HG02840 (cell line): ENCODE data around the gene SMIM13.

Experiments used
- ATAC-seq: cut with Tn5 transposase; IDR thresholded peaks from one replicate; pipeline ENCODE4 v1.9.1; 2021; ENCODE audit warnings: mild to moderate bottlenecking, moderate library complexity, moderate number of reproducible peaks; ENCODE audit not compliant: unreplicated experiment, low FRiP score

Gene SMIM13

GRCh38 chr6:11146117-11146826 is 52.6 kb downstream of the SMIM13 start:
- ATAC-seq = no peak

GRCh38 chr6:11149551-11149950 is 55.9 kb downstream of the SMIM13 start:
- ATAC-seq = no peak

- no peak for ATAC-seq
Observed at GRCh38 chr6:11151488-11151887, 57.9 kb downstream of the SMIM13 start.

- ATAC-seq = no peak
Observed at GRCh38 chr6:11152581-11152980, 58.9 kb downstream of the SMIM13 start.

- ATAC-seq = no peak
Observed at GRCh38 chr6:11153447-11153846, 59.8 kb downstream of the SMIM13 start.

- no peak for ATAC-seq
Observed at GRCh38 chr6:11155589-11155988, 62.0 kb downstream of the SMIM13 start.

- ATAC-seq = no peak
Observed at GRCh38 chr6:11160199-11160598, 66.6 kb downstream of the SMIM13 start.

- ATAC-seq = no peak
Observed at GRCh38 chr6:11161031-11161956, 67.7 kb downstream of the SMIM13 start.

GRCh38 chr6:11162262-11162661 is 68.6 kb downstream of the SMIM13 start:
- ATAC-seq = no peak

GRCh38 chr6:11163932-11164331 is 70.3 kb downstream of the SMIM13 start:
- ATAC-seq = no peak

GRCh38 chr6:11164717-11165646 is 71.3 kb downstream of the SMIM13 start:
- ATAC-seq = no peak

GRCh38 chr6:11166948-11167347 is 73.3 kb downstream of the SMIM13 start:
- ATAC-seq = no peak

- ATAC-seq = no peak
Observed at GRCh38 chr6:11168091-11168635, 74.5 kb downstream of the SMIM13 start.

- no peak for ATAC-seq
Observed at GRCh38 chr6:11171952-11172351, 78.3 kb downstream of the SMIM13 start.

GRCh38 chr6:11172501-11173327 is 79.1 kb downstream of the SMIM13 start:
- no peak for ATAC-seq

GRCh38 chr6:11174242-11174611 is 80.6 kb downstream of the SMIM13 start:
- ATAC-seq = no peak

GRCh38 chr6:11177271-11177670 is 83.6 kb downstream of the SMIM13 start:
- no peak for ATAC-seq

- no peak for ATAC-seq
Observed at GRCh38 chr6:11179088-11179418, 85.4 kb downstream of the SMIM13 start.

- no peak for ATAC-seq
Observed at GRCh38 chr6:11179419-11180202, 86.0 kb downstream of the SMIM13 start.
